K562 (cell line): ENCODE measurements around the gene RPN1. TPM values are rescaled to one million over a fixed set of nuclear protein-coding genes. Genes with fewer than 3 reads are reported as not detected.

Source experiments
- ATAC-seq: fragments of 200-7000 bp; cut with Tn5 transposase; 3 replicates; pipeline ENCODE4 v1.9.1; 2020; ENCODE audit warnings: moderate library complexity
- BruUV-seq: library from RNA; stranded (reverse); fragments of 400-500 nt; replicated peaks from 2 replicates; lab custom pipeline; 2021; lab: Mats Ljungman, UMichigan
- CTCF ChIA-PET: fragments of 300-600 bp; formaldehyde crosslinking; extraction: SDS; loops from one replicate; lab custom pipeline; 2021; ENCODE audit warnings: low intra/inter-chr PET ratio; lab: Yijun Ruan, JAX
- POLR2A ChIA-PET: fragments of 300-600, 350-650 bp; sonication (Branson Sonifier 250); formaldehyde crosslinking; extraction: SDS; loops from one replicate; lab custom pipeline; 2021; ENCODE audit warnings: antibody characterized with exemption, inconsistent platforms; lab: Yijun Ruan, JAX
- DNase-seq, 4 experiments: peaks; one replicate each; pipeline versions ENCODE4 v3.0.0 to v3.0.0-alpha.2; 2011 to 2018; ENCODE audit warnings: low spot score in 3 of 4, mixed read lengths in 3 of 4; ENCODE audit errors: extremely low read depth in 1 of 4
- FAIRE-seq: peaks from 2 replicates; lab custom pipeline; 2011; peaks lifted over from hg19 to GRCh38; lab: Jason Lieb, UNC
- H2AFZ ChIP-seq: 2 replicates; pipeline ENCODE4 v1.6.0; 2011; ENCODE audit warnings: low read depth, low read length, control low read depth, inconsistent platforms
- H3K27ac ChIP-seq: fragments of 200-600 bp; 3 replicates; pipeline ENCODE4 v1.8.0; 2011; ENCODE audit warnings: low read depth, mild to moderate bottlenecking, control low read depth, inconsistent platforms, low read length, moderate library complexity, mixed read lengths; ENCODE audit errors: extremely low read depth
- H3K27me3 ChIP-seq, 2 experiments: fragments of 300-600 bp in 1 of 2; 2 replicates in 1 of 2; 3 replicates in 1 of 2; pipeline versions ENCODE4 v1.6.0 to v1.8.0; 2011; ENCODE audit warnings: inconsistent platforms in 2 of 2, low read length in 2 of 2, mild to moderate bottlenecking in 1 of 2, mixed read lengths in 1 of 2, moderate library complexity in 1 of 2; ENCODE audit not compliant: control insufficient read depth in 2 of 2, insufficient read depth in 2 of 2
- H3K36me3 ChIP-seq: fragments of 300-600 bp; 3 replicates; pipeline ENCODE4 v1.8.0; 2011; ENCODE audit warnings: mild to moderate bottlenecking, low read length, inconsistent platforms; ENCODE audit not compliant: control insufficient read depth, insufficient read depth
- H3K4me1 ChIP-seq, 2 experiments: fragments of 200-600 bp in 1 of 2; replicated peaks in 1 of 2; 2 replicates in 1 of 2; 3 replicates in 1 of 2; pipeline versions ENCODE4 v1.5.1 to v1.8.0; 2011; ENCODE audit warnings: inconsistent platforms in 2 of 2, low read length in 2 of 2, mild to moderate bottlenecking in 1 of 2, mixed read lengths in 1 of 2, moderate library complexity in 1 of 2; ENCODE audit not compliant: control insufficient read depth in 2 of 2, insufficient read depth in 2 of 2
- H3K4me2 ChIP-seq: 2 replicates; pipeline ENCODE4 v1.6.1; 2011; ENCODE audit warnings: low read length, control low read depth, inconsistent platforms, mixed read lengths; ENCODE audit not compliant: insufficient read depth
- H3K4me3 ChIP-seq: fragments of 200-600 bp; sonication (generic), shearing (Covaris generic); 2 replicates; pipeline ENCODE4 v1.5.1; 2016; ENCODE audit warnings: control low read depth, inconsistent platforms
- H3K79me2 ChIP-seq: fragments of 200-600 bp; 3 replicates; pipeline ENCODE4 v1.8.0; 2011; ENCODE audit warnings: low read length, inconsistent platforms; ENCODE audit not compliant: control insufficient read depth, insufficient read depth
- H3K9ac ChIP-seq, 2 experiments: 2 replicates each; pipeline versions ENCODE4 v1.6.0 to v1.6.1; 2011; ENCODE audit warnings: low read depth in 2 of 2, low read length in 2 of 2, control low read depth in 1 of 2, inconsistent platforms in 1 of 2, mild to moderate bottlenecking in 1 of 2, mixed read lengths in 1 of 2; ENCODE audit not compliant: insufficient read depth in 1 of 2
- H3K9me1 ChIP-seq: one replicate; pipeline ENCODE4 v1.6.0; 2011; ENCODE audit warnings: inconsistent platforms, mild to moderate bottlenecking, low read length, moderate library complexity; ENCODE audit not compliant: control insufficient read depth, insufficient read depth
- H3K9me3 ChIP-seq: replicated peaks from 2 replicates; pipeline ENCODE4 v1.5.1; 2011; ENCODE audit warnings: low read depth, low read length, inconsistent platforms; ENCODE audit not compliant: control insufficient read depth, insufficient read depth
- H4K20me1 ChIP-seq: replicated peaks from 2 replicates; pipeline ENCODE4 v1.6.1; 2011; ENCODE audit warnings: low read length, inconsistent platforms, mixed read lengths; ENCODE audit not compliant: control insufficient read depth, insufficient read depth
- GTF2A2 ChIP-seq: IDR thresholded peaks from 2 replicates; pipeline ENCODE4 v1.6.1; 2016; ENCODE audit warnings: mild to moderate bottlenecking, missing genetic modification characterization, missing compliant biosample characterization
- KLF10 ChIP-seq: fragments of 250-450 bp; sonication (Bioruptor Pico); IDR thresholded peaks from 2 replicates; pipeline ENCODE4 v1.6.1; 2021; ENCODE audit warnings: matching md5 sums
- POLR2B ChIP-seq: fragments of 450-650 bp; IDR thresholded peaks from 2 replicates; pipeline ENCODE4 v1.6.1; 2018; ENCODE audit warnings: low read depth; ENCODE audit not compliant: partially characterized antibody
- RUNX1 ChIP-seq: sonication (generic); IDR thresholded peaks from 2 replicates; pipeline ENCODE4 v1.6.1; 2016; ENCODE audit warnings: antibody characterized with exemption, low read depth
- SAP30 ChIP-seq: fragments of 200-600 bp; sonication (generic); IDR thresholded peaks from 2 replicates; pipeline ENCODE4 v1.6.1; 2012; ENCODE audit warnings: borderline replicate concordance, low read depth, mild to moderate bottlenecking, moderate library complexity, low read length, control low read depth, inconsistent platforms; ENCODE audit not compliant: insufficient read depth, poor library complexity, severe bottlenecking
- SPI1 ChIP-seq: IDR thresholded peaks from 2 replicates; pipeline ENCODE4 v1.6.1; 2011; ENCODE audit warnings: low read depth, low read length, control low read depth, borderline replicate concordance
- TAF9B ChIP-seq: fragments of 450-650 bp; IDR thresholded peaks from 2 replicates; pipeline ENCODE4 v1.6.1; 2018; ENCODE audit warnings: mild to moderate bottlenecking; ENCODE audit not compliant: partially characterized antibody
- ZNF507 ChIP-seq: conservative IDR thresholded peaks from 2 replicates; pipeline ENCODE4 v1.6.1; 2017; ENCODE audit warnings: missing genetic modification characterization, missing compliant biosample characterization
- WGBS: fragments of 100-300 bp; shearing (Covaris generic); methylation state at CpG from one replicate; pipeline ENCODE4 v1.1.6; 2016; ENCODE audit warnings: low coverage, mixed read lengths; ENCODE audit not compliant: insufficient coverage; ENCODE audit errors: missing lambda C conversion rate; 5-methylcytosine and 5-hydroxymethylcytosine counted together
- in situ Hi-C: fragments of 300-500 bp; cut with MboI; formaldehyde crosslinking; loops from 4 replicates; pipeline ENCODE4 v1.15.0; 2018; ENCODE audit warnings: inconsistent platforms, mixed read lengths
- intact Hi-C: fragments of 100-400 bp; cut with micrococcal nuclease; formaldehyde crosslinking; loops from 2 replicates; pipeline ENCODE4 v1.14.2; 2022
- polyA plus RNA-seq, 8 experiments: library from polyadenylated mRNA; depleted of rRNA in 4 of 8; stranded (reverse) in 5 of 8; unstranded in 3 of 8; fragments of >200 nt; fragmentation: Nextera tagmentation in 2 of 8; fragmentation: Illumina TruSeq in 1 of 8; extraction: Ambion mirVana in 2 of 8; extraction: Trizol in 1 of 8; gene quantifications; 2 replicates each; pipeline versions ENCODE4 v1.2.1 to v1.2.3, GENCODE V29; 2011 to 2014; ENCODE audit warnings: inconsistent platforms in 1 of 8, missing spikeins in 1 of 8
- total RNA-seq, 7 experiments: library from RNA; depleted of rRNA in 6 of 7; stranded (reverse); fragments of >200 nt in 6 of 7; fragmentation: Illumina TruSeq in 2 of 7; extraction: Trizol in 2 of 7; gene quantifications; 2 replicates each; pipeline versions ENCODE4 v1.2.1 to v1.2.3, GENCODE V29; 2011 to 2021; ENCODE audit warnings: low replicate concordance in 1 of 7
- TF ChIP-seq, protein P1 (sequence below): fragments of 200-800 bp; sonication (Bioruptor generic); IDR thresholded peaks from 2 replicates; pipeline ENCODE4 v1.6.1; 2017; ENCODE audit warnings: missing genetic modification characterization, missing compliant biosample characterization
- TF ChIP-seq, protein P2 (sequence below): sonication (generic); formaldehyde crosslinking; IDR thresholded peaks from 2 replicates; pipeline ENCODE4 v1.8.0; 2022; ENCODE audit warnings: missing genetic modification reagents, mild to moderate bottlenecking, borderline replicate concordance

The RPN1 gene
- total and polyA plus RNA-seq, 9 of the 15 experiments (the other 6 are each of a cell fraction or from before 2014, with no cell fraction given): 39.5 to 300 (median 148) TPM

DNA sequence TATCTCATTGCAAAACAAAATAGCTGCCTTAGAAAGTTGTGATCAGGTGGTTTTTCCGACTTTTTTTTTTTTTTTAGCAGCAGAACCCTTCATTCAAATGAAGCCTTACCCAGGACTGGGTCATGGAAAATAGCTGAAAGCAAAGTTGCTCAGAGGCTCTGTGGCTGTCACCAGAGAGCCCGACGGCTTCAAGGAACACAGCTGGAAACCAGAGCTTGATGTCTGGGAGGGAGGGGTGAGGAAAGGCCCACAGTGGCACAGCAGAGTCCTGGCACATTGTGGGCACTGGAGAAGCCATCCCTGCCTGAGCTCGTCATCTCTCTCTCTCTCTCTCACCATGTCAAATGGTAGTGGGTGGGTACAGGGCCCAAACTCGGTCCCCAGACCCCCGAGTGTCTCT, 77.5 kb downstream of the RPN1 start:
- H3K9me3 ChIP-seq: no peaks in the 10 kb centered on the region
- H4K20me1 ChIP-seq: no peaks in the 10 kb centered on the region
- H3K36me3 ChIP-seq: no peaks in the 10 kb centered on the region
- peak overlapping the region in 1 of 2 experiments; percentile 47; a peak in 2 of 4 replicates for H3K9ac ChIP-seq
- BruUV-seq: no TSS peak
- 32% methylated on average over 3 of the region's 6 CpGs for WGBS
- no peaks in the 10 kb centered on the region for H3K27me3 ChIP-seq
- peaks cover 20 to 39% of the 10 kb centered on the region in 2 experiments; a peak in 4 of 5 replicates for H3K4me1 ChIP-seq
- DNase-seq: no peak
- H2AFZ ChIP-seq: peak overlapping the region; percentile 80; the same call in 1 of the 2 replicates
- intact Hi-C loops: no loop called here
- H3K79me2 ChIP-seq: no peaks in the 10 kb centered on the region
- H3K9me1 ChIP-seq: no peaks in the 10 kb centered on the region
- H3K4me3 ChIP-seq: no peak overlapping the region
- ChIA-PET CTCF (no interaction called here), POLR2A (interaction anchor here (0.6 to 1.7 kb wide), 5 partner anchors 19 to 148 kb away, joined by 3 to 4 read pairs (median 3); no protein-coding TSS in a partner anchor)
- in situ Hi-C loops: no loop called here
- no peak overlapping the region for H3K27ac ChIP-seq
- peak overlapping the region; percentile 49; the same call in 1 of the 2 replicates for H3K4me2 ChIP-seq
- no peak for ATAC-seq
- FAIRE-seq: no peak
- no peak for TF ChIP-seq ZNF507 (tag)
- TF ChIP-seq SPI1: no peak
- no peak for TF ChIP-seq SAP30
- no peak for TF ChIP-seq GTF2A2
- TF ChIP-seq POLR2B: no peak
- TF ChIP-seq, protein P1, sequence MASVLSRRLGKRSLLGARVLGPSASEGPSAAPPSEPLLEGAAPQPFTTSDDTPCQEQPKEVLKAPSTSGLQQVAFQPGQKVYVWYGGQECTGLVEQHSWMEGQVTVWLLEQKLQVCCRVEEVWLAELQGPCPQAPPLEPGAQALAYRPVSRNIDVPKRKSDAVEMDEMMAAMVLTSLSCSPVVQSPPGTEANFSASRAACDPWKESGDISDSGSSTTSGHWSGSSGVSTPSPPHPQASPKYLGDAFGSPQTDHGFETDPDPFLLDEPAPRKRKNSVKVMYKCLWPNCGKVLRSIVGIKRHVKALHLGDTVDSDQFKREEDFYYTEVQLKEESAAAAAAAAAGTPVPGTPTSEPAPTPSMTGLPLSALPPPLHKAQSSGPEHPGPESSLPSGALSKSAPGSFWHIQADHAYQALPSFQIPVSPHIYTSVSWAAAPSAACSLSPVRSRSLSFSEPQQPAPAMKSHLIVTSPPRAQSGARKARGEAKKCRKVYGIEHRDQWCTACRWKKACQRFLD: no peak
- TF ChIP-seq, protein P2, sequence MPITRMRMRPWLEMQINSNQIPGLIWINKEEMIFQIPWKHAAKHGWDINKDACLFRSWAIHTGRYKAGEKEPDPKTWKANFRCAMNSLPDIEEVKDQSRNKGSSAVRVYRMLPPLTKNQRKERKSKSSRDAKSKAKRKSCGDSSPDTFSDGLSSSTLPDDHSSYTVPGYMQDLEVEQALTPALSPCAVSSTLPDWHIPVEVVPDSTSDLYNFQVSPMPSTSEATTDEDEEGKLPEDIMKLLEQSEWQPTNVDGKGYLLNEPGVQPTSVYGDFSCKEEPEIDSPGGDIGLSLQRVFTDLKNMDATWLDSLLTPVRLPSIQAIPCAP (CRISPR knock-in tag): no peak
- no peak for TF ChIP-seq KLF10 (CRISPR knock-in tag)
- no peak for TF ChIP-seq TAF9B
- no peak for TF ChIP-seq RUNX1
